ENCODE measurements around the gene UBE2A. TPM values are rescaled to one million over a fixed set of nuclear protein-coding genes. Genes with fewer than 3 reads are reported as not detected.

The UBE2A gene
- total RNA-seq, 1 experiment from 2014 or later, result 43.3 TPM

Other genes with a start within 250 kb of the UBE2A start
- 4.5 to 6.1 TPM (median 5.3 TPM) in 3 replicates for gene SLC25A43, start 175.2 kb upstream of the UBE2A start, total RNA-seq (2021)
- 573 to 595 TPM (median 584 TPM) in 3 replicates for gene SLC25A5, start 106.1 kb upstream of the UBE2A start, total RNA-seq (2021)
- gene STEEP1, start 9.2 kb upstream of the UBE2A start, total RNA-seq (2021), result 24.2 to 25.8 TPM (median 25.5 TPM) in 3 replicates
- 13.0 to 15.0 TPM (median 13.6 TPM) in 3 replicates for gene NKRF, start 31.9 kb downstream of the UBE2A start, total RNA-seq (2021)
- gene SEPTIN6, start 118.6 kb downstream of the UBE2A start, total RNA-seq (2021), result 52.1 to 62.9 TPM (median 53.6 TPM) in 3 replicates
- 3.6 to 5.0 TPM (median 4.3 TPM) in 3 replicates for gene SOWAHD, start 184.0 kb downstream of the UBE2A start, total RNA-seq (2021)
- gene RPL39, start 217.1 kb downstream of the UBE2A start, total RNA-seq (2021), result 1,551 to 1,842 TPM (median 1,763 TPM) in 3 replicates